HCT116 (cell line): ENCODE results near the gene SP4. TPM values are rescaled to one million over a fixed set of nuclear protein-coding genes. Genes with fewer than 3 reads are reported as not detected.

Source experiments
- ATAC-seq: fragments of 200-7000 bp; cut with Tn5 transposase; 2 replicates; pipeline ENCODE4 v1.9.1; 2020; ENCODE audit warnings: mild to moderate bottlenecking, moderate library complexity
- BruUV-seq: library from RNA; stranded (reverse); fragments of 400-500 nt; replicated peaks from 2 replicates; lab custom pipeline; 2021; lab: Mats Ljungman, UMichigan
- CTCF ChIA-PET: fragments of 300-600 bp; sonication (Branson Sonifier 250); formaldehyde crosslinking; loops from one replicate; lab custom pipeline; 2021; ENCODE audit warnings: antibody characterized with exemption; lab: Charles Lee
- POLR2A ChIA-PET: fragments of 300-600, 350-600 bp; sonication (Branson Sonifier 250); formaldehyde crosslinking; loops from one replicate; lab custom pipeline; 2021; ENCODE audit warnings: antibody characterized with exemption; lab: Charles Lee
- RAD21 ChIA-PET, 2 experiments: fragments of 300-600 bp; sonication (Branson Sonifier 250); formaldehyde crosslinking; loops; one replicate each; lab custom pipeline; 2023; ENCODE audit warnings: low total read pairs in 2 of 2; ENCODE audit not compliant: uncharacterized antibody in 2 of 2, unreplicated experiment in 2 of 2, low non-redundant PET in 1 of 2; lab: Charles Lee
- DNase-seq: peaks from one replicate; pipeline ENCODE4 v3.0.0-alpha.2; 2010; ENCODE audit warnings: low read depth, low spot score
- H2AFZ ChIP-seq: fragments of 200-600 bp; shearing (Covaris generic), sonication (generic); 2 replicates; pipeline ENCODE4 v1.6.1; 2017; ENCODE audit warnings: low read depth, mixed run types, mixed read lengths, antibody characterized with exemption, low read length; ENCODE audit not compliant: poor library complexity, severe bottlenecking
- H3K27ac ChIP-seq: 2 replicates; pipeline ENCODE4 v1.5.1; 2012; ENCODE audit warnings: low read depth, low read length
- H3K27me3 ChIP-seq: fragments of 200-600 bp; sonication (generic); 2 replicates; pipeline ENCODE4 v1.6.1; 2016; ENCODE audit warnings: mixed run types, low read length, mixed read lengths; ENCODE audit not compliant: insufficient read depth
- H3K36me3 ChIP-seq, 2 experiments: fragments of 200-500 bp in 1 of 2; fragments of 200-600 bp in 1 of 2; sonication (Bioruptor generic) in 1 of 2; sonication (generic) in 1 of 2; 2 replicates each; pipeline versions ENCODE4 v1.5.1 to v1.6.1; 2014 to 2016; ENCODE audit warnings: low read length in 2 of 2, inconsistent platforms in 1 of 2, mixed read lengths in 1 of 2, mixed run types in 1 of 2; ENCODE audit not compliant: insufficient read depth in 2 of 2, control insufficient read depth in 1 of 2
- H3K4me1 ChIP-seq, 2 experiments: fragments of 200-600 bp in 1 of 2; sonication (generic) in 1 of 2; 2 replicates each; pipeline versions ENCODE4 v1.5.1 to v1.6.1; 2012 to 2017; ENCODE audit warnings: low read length in 2 of 2, inconsistent platforms in 1 of 2, mild to moderate bottlenecking in 1 of 2, mixed read lengths in 1 of 2, mixed run types in 1 of 2, moderate library complexity in 1 of 2; ENCODE audit not compliant: insufficient read depth in 2 of 2, control insufficient read depth in 1 of 2
- H3K4me2 ChIP-seq: fragments of 200-600 bp; sonication (generic); 2 replicates; pipeline ENCODE4 v1.6.1; 2017; ENCODE audit warnings: mixed run types, low read length, mixed read lengths
- H3K4me3 ChIP-seq, 2 experiments: fragments of 200-600 bp in 1 of 2; sonication (generic) in 1 of 2; replicated peaks in 1 of 2; 2 replicates each; pipeline ENCODE4 v1.5.1; 2011 to 2016; ENCODE audit warnings: low read length in 2 of 2, control low read depth in 1 of 2, low read depth in 1 of 2, mild to moderate bottlenecking in 1 of 2, mixed read lengths in 1 of 2, mixed run types in 1 of 2
- H3K79me2 ChIP-seq: fragments of 200-600 bp; sonication (generic); 2 replicates; pipeline ENCODE4 v1.6.1; 2017; ENCODE audit warnings: mild to moderate bottlenecking, mixed run types, low read length, moderate library complexity, mixed read lengths; ENCODE audit not compliant: insufficient read depth
- H3K9ac ChIP-seq: fragments of 200-600 bp; sonication (generic); 2 replicates; pipeline ENCODE4 v1.6.1; 2016; ENCODE audit warnings: low read length, mixed read lengths
- H3K9me2 ChIP-seq: fragments of 200-600 bp; sonication (generic), shearing (Covaris generic); 2 replicates; pipeline ENCODE4 v1.6.1; 2017; ENCODE audit warnings: mixed run types, mild to moderate bottlenecking, moderate library complexity; ENCODE audit not compliant: insufficient read depth
- H3K9me3 ChIP-seq, 2 experiments: fragments of 200-500 bp in 1 of 2; fragments of 200-600 bp in 1 of 2; sonication (Bioruptor generic) in 1 of 2; sonication (generic) in 1 of 2; 2 replicates each; pipeline ENCODE4 v1.6.1; 2014 to 2017; ENCODE audit warnings: low read length in 2 of 2, mixed read lengths in 2 of 2, inconsistent platforms in 1 of 2, low read depth in 1 of 2, mild to moderate bottlenecking in 1 of 2, mixed run types in 1 of 2, moderate library complexity in 1 of 2; ENCODE audit not compliant: control insufficient read depth in 1 of 2, insufficient read depth in 1 of 2
- H4K20me1 ChIP-seq: fragments of 200-600 bp; sonication (generic), shearing (Covaris generic); 2 replicates; pipeline ENCODE4 v1.6.1; 2017; ENCODE audit warnings: mixed run types, mild to moderate bottlenecking, moderate library complexity; ENCODE audit not compliant: insufficient read depth
- ATF3 ChIP-seq: IDR thresholded peaks from 2 replicates; pipeline ENCODE4 v1.6.1; 2012
- CEBPB ChIP-seq: IDR thresholded peaks from 2 replicates; pipeline ENCODE4 v1.6.1; 2012; ENCODE audit warnings: low read depth
- CTCF ChIP-seq, 3 experiments: fragments of 200-600 bp in 1 of 3; sonication (generic) in 1 of 3; IDR thresholded peaks in 2 of 3; conservative IDR thresholded peaks in 1 of 3; 2 replicates each; pipeline ENCODE4 v1.5.1; 2012 to 2017; ENCODE audit warnings: low read depth in 2 of 3, low read length in 2 of 3, antibody characterized with exemption in 1 of 3, borderline replicate concordance in 1 of 3, control low read depth in 1 of 3, mild to moderate bottlenecking in 1 of 3, mixed read lengths in 1 of 3, mixed run types in 1 of 3, moderate library complexity in 1 of 3; ENCODE audit not compliant: insufficient read depth in 1 of 3
- ELF1 ChIP-seq: IDR thresholded peaks from 2 replicates; pipeline ENCODE4 v1.6.1; 2012; ENCODE audit warnings: low read depth, borderline replicate concordance
- FOSL1 ChIP-seq: IDR thresholded peaks from 2 replicates; pipeline ENCODE4 v1.6.1; 2012; ENCODE audit warnings: low read depth
- POLR2A ChIP-seq: IDR thresholded peaks from 2 replicates; pipeline ENCODE4 v1.7.0; 2011; ENCODE audit warnings: borderline replicate concordance; ENCODE audit not compliant: insufficient read depth, insufficient read length; ENCODE audit errors: extremely low read depth
- POLR2AphosphoS5 ChIP-seq: IDR thresholded peaks from 2 replicates; pipeline ENCODE4 v1.6.1; 2011; ENCODE audit warnings: mild to moderate bottlenecking, low read depth, low read length, moderate library complexity
- RAD21 ChIP-seq: IDR thresholded peaks from 2 replicates; pipeline ENCODE4 v1.6.1; 2012; ENCODE audit warnings: low read depth, mild to moderate bottlenecking
- REST ChIP-seq: IDR thresholded peaks from 2 replicates; pipeline ENCODE4 v1.6.1; 2012; ENCODE audit warnings: low read depth
- SIN3A ChIP-seq: IDR thresholded peaks from 2 replicates; pipeline ENCODE4 v1.6.1; 2012; ENCODE audit warnings: low read depth
- TCF7L2 ChIP-seq: IDR thresholded peaks from 2 replicates; pipeline ENCODE4 v1.7.0; 2011; ENCODE audit warnings: borderline replicate concordance, inconsistent platforms; ENCODE audit not compliant: insufficient read depth, insufficient read length; ENCODE audit errors: extremely low read depth
- intact Hi-C: fragments of 100-400 bp; cut with micrococcal nuclease; formaldehyde crosslinking; loops from 2 replicates; pipeline ENCODE4 v1.10.0; 2022
- total RNA-seq: library from RNA; stranded (reverse); gene quantifications from one replicate; pipeline ENCODE4 v1.2.1, GENCODE V29; 2021; ENCODE audit not compliant: unreplicated experiment

SP4 gene
- total RNA-seq, 1 experiment from 2014 or later, result 7.6 TPM

GRCh38 chr7:21543528-21544302, 115.8 kb downstream of the SP4 start:
- no peak for ATAC-seq

More at GRCh38 chr7:21543528-21544302, 115.8 kb downstream of the SP4 start:
- no peak overlapping the region for H3K9ac ChIP-seq
- no peaks in the 10 kb centered on the region for H3K9me3 ChIP-seq
- no peaks in the 10 kb centered on the region for H3K27me3 ChIP-seq
- ChIA-PET CTCF (no interaction called here), POLR2A (no interaction called here), RAD21 (no interaction called here)
- no peak overlapping the region for H3K4me3 ChIP-seq
- BruUV-seq, result no TSS peak
- H3K9me2 ChIP-seq, result no peaks in the 10 kb centered on the region
- H3K4me1 ChIP-seq, result no peaks in the 10 kb centered on the region
- DNase-seq, result no peak
- no peak overlapping the region for H2AFZ ChIP-seq
- intact Hi-C loops, result no loop called here
- H4K20me1 ChIP-seq, result no peaks in the 10 kb centered on the region
- no peak overlapping the region for H3K4me2 ChIP-seq
- no peak overlapping the region for H3K27ac ChIP-seq
- H3K79me2 ChIP-seq, result no peaks in the 10 kb centered on the region
- no peaks in the 10 kb centered on the region for H3K36me3 ChIP-seq
- TF ChIP-seq RAD21, result no peak
- TF ChIP-seq REST, result no peak
- no peak for TF ChIP-seq ELF1
- TF ChIP-seq SIN3A, result no peak
- no peak for TF ChIP-seq POLR2AphosphoS5
- no peak for TF ChIP-seq CEBPB
- no peak for TF ChIP-seq ATF3
- no peak for TF ChIP-seq FOSL1
- TF ChIP-seq CTCF (IDR thresholded peaks at IDR 0.05 in 2 of 3, conservative IDR thresholded peaks at IDR 0.05 in 1 of 3; ENCODE audit: borderline replicate concordance in 1 of 3, insufficient read depth in 1 of 3, low read depth in 2 of 3, low read length in 2 of 3), result no peak
- TF ChIP-seq POLR2A, result no peak
- TF ChIP-seq TCF7L2, result no peak
